HEK293 (cell line): ENCODE results near the gene MTHFD1L.

Source experiments
- CTCF ChIA-PET: fragments of 350-600 bp; formaldehyde crosslinking; extraction: SDS; loops from one replicate; lab custom pipeline; 2021; ENCODE audit warnings: antibody characterized with exemption; lab: Yijun Ruan, JAX
- POLR2A ChIA-PET: fragments of 300-600 bp; formaldehyde crosslinking; extraction: SDS; loops from one replicate; lab custom pipeline; 2020; ENCODE audit warnings: antibody characterized with exemption, inconsistent platforms; lab: Yijun Ruan, JAX
- H3K27ac ChIP-seq: fragments of 200-500 bp; sonication (Bioruptor generic); 2 replicates; pipeline ENCODE4 v1.5.1; 2014; ENCODE audit warnings: low read depth, low read length, control low read depth, inconsistent platforms; ENCODE audit errors: extremely low read depth
- H3K36me3 ChIP-seq, 2 experiments: fragments of 200-500 bp in 1 of 2; sonication (Bioruptor generic) in 1 of 2; 1 replicate in 1 of 2; 2 replicates in 1 of 2; pipeline ENCODE4 v1.5.1; 2014 to 2017; ENCODE audit warnings: inconsistent platforms in 2 of 2, low read length in 2 of 2; ENCODE audit not compliant: control insufficient read depth in 2 of 2, insufficient read depth in 1 of 2
- H3K4me1 ChIP-seq: fragments of 200-500 bp; sonication (Bioruptor generic); 2 replicates; pipeline ENCODE4 v1.5.1; 2014; ENCODE audit warnings: mild to moderate bottlenecking, low read length, inconsistent platforms; ENCODE audit not compliant: control insufficient read depth, insufficient read depth
- H3K4me3 ChIP-seq: 2 replicates; pipeline ENCODE4 v1.5.1; 2011; ENCODE audit warnings: low read depth, mild to moderate bottlenecking, control low read depth, low read length, moderate library complexity
- H3K9me3 ChIP-seq: fragments of 200-500 bp; sonication (Bioruptor generic); 2 replicates; pipeline ENCODE4 v1.5.1; 2014; ENCODE audit warnings: low read depth, low read length, inconsistent platforms; ENCODE audit not compliant: control insufficient read depth, insufficient read depth
- EGR2 ChIP-seq: fragments of 450-650 bp; formaldehyde crosslinking; IDR thresholded peaks from 2 replicates; pipeline ENCODE4 v1.5.1; 2016; ENCODE audit warnings: low read depth, missing biosample characterization, missing genetic modification characterization
- GLI2 ChIP-seq: fragments of 450-650 bp; formaldehyde crosslinking; IDR thresholded peaks from 2 replicates; pipeline ENCODE4; 2017; ENCODE audit warnings: missing biosample characterization, missing genetic modification characterization, low read depth, borderline replicate concordance
- KLF8 ChIP-seq: fragments of 450-650 bp; formaldehyde crosslinking; IDR thresholded peaks from 2 replicates; pipeline ENCODE4 v1.5.1; 2016; ENCODE audit warnings: missing biosample characterization, missing genetic modification characterization
- MZF1 ChIP-seq: fragments of 450-650 bp; formaldehyde crosslinking; IDR thresholded peaks from 2 replicates; pipeline ENCODE4 v1.5.1; 2017; ENCODE audit warnings: missing biosample characterization, missing genetic modification characterization, borderline replicate concordance
- OSR2 ChIP-seq: fragments of 450-650 bp; formaldehyde crosslinking; IDR thresholded peaks from 2 replicates; pipeline ENCODE4 v1.5.1; 2016; ENCODE audit warnings: missing biosample characterization, missing genetic modification characterization
- ZBTB44 ChIP-seq: fragments of 450-650 bp; IDR thresholded peaks from 2 replicates; pipeline ENCODE4 v1.5.1; 2018; ENCODE audit warnings: missing biosample characterization, mild to moderate bottlenecking, missing genetic modification characterization
- ZNF132 ChIP-seq: fragments of 450-650 bp; formaldehyde crosslinking; IDR thresholded peaks from 2 replicates; pipeline ENCODE4 v1.5.1; 2017; ENCODE audit warnings: missing biosample characterization, missing genetic modification characterization, borderline replicate concordance
- ZNF16 ChIP-seq: fragments of 450-650 bp; formaldehyde crosslinking; IDR thresholded peaks from 2 replicates; pipeline ENCODE4 v1.5.1; 2016; ENCODE audit warnings: low read depth, missing biosample characterization, missing genetic modification characterization
- ZNF19 ChIP-seq: fragments of 450-650 bp; formaldehyde crosslinking; IDR thresholded peaks from 2 replicates; pipeline ENCODE4; 2016; ENCODE audit warnings: missing biosample characterization, missing genetic modification characterization, low read depth
- ZNF202 ChIP-seq: fragments of 450-650 bp; formaldehyde crosslinking; IDR thresholded peaks from 2 replicates; pipeline ENCODE4 v1.5.1; 2016; ENCODE audit warnings: missing biosample characterization, missing genetic modification characterization, borderline replicate concordance
- ZNF23 ChIP-seq: fragments of 450-650 bp; formaldehyde crosslinking; IDR thresholded peaks from 2 replicates; pipeline ENCODE4 v1.5.1; 2016; ENCODE audit warnings: missing biosample characterization, missing genetic modification characterization, borderline replicate concordance
- ZNF350 ChIP-seq: fragments of 450-650 bp; formaldehyde crosslinking; IDR thresholded peaks from 2 replicates; pipeline ENCODE4 v1.5.0; 2017; ENCODE audit warnings: missing biosample characterization, mild to moderate bottlenecking, missing genetic modification characterization
- ZNF600 ChIP-seq: fragments of 450-650 bp; formaldehyde crosslinking; IDR thresholded peaks from 2 replicates; pipeline ENCODE4 v1.5.1; 2016; ENCODE audit warnings: missing biosample characterization, missing genetic modification characterization
- ZNF830 ChIP-seq: fragments of 450-650 bp; IDR thresholded peaks from 2 replicates; pipeline ENCODE4 v1.5.0; 2018; ENCODE audit warnings: missing biosample characterization, missing genetic modification characterization, low read depth, mild to moderate bottlenecking, moderate library complexity
- ZNF837 ChIP-seq: fragments of 450-650 bp; formaldehyde crosslinking; IDR thresholded peaks from 2 replicates; pipeline ENCODE4 v1.5.1; 2016; ENCODE audit warnings: missing biosample characterization, missing genetic modification characterization
- ZSCAN16 ChIP-seq: fragments of 450-650 bp; formaldehyde crosslinking; IDR thresholded peaks from 2 replicates; pipeline ENCODE4 v1.5.1; 2016; ENCODE audit warnings: missing biosample characterization, missing genetic modification characterization
- TF ChIP-seq, protein P1 (sequence below): fragments of 450-650 bp; formaldehyde crosslinking; conservative IDR thresholded peaks from 2 replicates; pipeline ENCODE4 v1.5.1; 2016; ENCODE audit warnings: low read depth, missing biosample characterization, missing genetic modification characterization
- TF ChIP-seq, protein P2 (sequence below): fragments of 450-650 bp; formaldehyde crosslinking; IDR thresholded peaks from 2 replicates; pipeline ENCODE4 v1.5.1; 2016; ENCODE audit warnings: missing biosample characterization, missing genetic modification characterization, borderline replicate concordance

Gene MTHFD1L

GRCh38 chr6:151075930-151076555 is 210.5 kb downstream of the MTHFD1L start:
- no peaks in the 10 kb centered on the region; a peak in 1 of 3 replicates for H3K36me3 ChIP-seq
- H3K9me3 ChIP-seq, result no peaks in the 10 kb centered on the region
- no peak overlapping the region for H3K27ac ChIP-seq
- POLR2A ChIA-PET, result no interaction called here
- H3K4me3 ChIP-seq, result no peak overlapping the region
- CTCF ChIA-PET, result interaction anchor here (0.6 to 1.2 kb wide), 5 partner anchors 9 to 325 kb away, joined by 3 to 7 read pairs (median 3); no protein-coding TSS in a partner anchor
- no peak for TF ChIP-seq ZNF202 (tag by site-specific recombination)
- TF ChIP-seq KLF8, result no peak
- TF ChIP-seq, protein P1, sequence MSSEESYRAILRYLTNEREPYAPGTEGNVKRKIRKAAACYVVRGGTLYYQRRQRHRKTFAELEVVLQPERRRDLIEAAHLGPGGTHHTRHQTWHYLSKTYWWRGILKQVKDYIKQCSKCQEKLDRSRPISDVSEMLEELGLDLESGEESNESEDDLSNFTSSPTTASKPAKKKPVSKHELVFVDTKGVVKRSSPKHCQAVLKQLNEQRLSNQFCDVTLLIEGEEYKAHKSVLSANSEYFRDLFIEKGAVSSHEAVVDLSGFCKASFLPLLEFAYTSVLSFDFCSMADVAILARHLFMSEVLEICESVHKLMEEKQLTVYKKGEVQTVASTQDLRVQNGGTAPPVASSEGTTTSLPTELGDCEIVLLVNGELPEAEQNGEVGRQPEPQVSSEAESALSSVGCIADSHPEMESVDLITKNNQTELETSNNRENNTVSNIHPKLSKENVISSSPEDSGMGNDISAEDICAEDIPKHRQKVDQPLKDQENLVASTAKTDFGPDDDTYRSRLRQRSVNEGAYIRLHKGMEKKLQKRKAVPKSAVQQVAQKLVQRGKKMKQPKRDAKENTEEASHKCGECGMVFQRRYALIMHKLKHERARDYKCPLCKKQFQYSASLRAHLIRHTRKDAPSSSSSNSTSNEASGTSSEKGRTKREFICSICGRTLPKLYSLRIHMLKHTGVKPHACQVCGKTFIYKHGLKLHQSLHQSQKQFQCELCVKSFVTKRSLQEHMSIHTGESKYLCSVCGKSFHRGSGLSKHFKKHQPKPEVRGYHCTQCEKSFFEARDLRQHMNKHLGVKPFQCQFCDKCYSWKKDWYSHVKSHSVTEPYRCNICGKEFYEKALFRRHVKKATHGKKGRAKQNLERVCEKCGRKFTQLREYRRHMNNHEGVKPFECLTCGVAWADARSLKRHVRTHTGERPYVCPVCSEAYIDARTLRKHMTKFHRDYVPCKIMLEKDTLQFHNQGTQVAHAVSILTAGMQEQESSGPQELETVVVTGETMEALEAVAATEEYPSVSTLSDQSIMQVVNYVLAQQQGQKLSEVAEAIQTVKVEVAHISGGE (tag by site-specific recombination), result no peak
- TF ChIP-seq ZNF830 (tag by site-specific recombination), result no peak
- TF ChIP-seq ZSCAN16, result no peak
- TF ChIP-seq, protein P2, sequence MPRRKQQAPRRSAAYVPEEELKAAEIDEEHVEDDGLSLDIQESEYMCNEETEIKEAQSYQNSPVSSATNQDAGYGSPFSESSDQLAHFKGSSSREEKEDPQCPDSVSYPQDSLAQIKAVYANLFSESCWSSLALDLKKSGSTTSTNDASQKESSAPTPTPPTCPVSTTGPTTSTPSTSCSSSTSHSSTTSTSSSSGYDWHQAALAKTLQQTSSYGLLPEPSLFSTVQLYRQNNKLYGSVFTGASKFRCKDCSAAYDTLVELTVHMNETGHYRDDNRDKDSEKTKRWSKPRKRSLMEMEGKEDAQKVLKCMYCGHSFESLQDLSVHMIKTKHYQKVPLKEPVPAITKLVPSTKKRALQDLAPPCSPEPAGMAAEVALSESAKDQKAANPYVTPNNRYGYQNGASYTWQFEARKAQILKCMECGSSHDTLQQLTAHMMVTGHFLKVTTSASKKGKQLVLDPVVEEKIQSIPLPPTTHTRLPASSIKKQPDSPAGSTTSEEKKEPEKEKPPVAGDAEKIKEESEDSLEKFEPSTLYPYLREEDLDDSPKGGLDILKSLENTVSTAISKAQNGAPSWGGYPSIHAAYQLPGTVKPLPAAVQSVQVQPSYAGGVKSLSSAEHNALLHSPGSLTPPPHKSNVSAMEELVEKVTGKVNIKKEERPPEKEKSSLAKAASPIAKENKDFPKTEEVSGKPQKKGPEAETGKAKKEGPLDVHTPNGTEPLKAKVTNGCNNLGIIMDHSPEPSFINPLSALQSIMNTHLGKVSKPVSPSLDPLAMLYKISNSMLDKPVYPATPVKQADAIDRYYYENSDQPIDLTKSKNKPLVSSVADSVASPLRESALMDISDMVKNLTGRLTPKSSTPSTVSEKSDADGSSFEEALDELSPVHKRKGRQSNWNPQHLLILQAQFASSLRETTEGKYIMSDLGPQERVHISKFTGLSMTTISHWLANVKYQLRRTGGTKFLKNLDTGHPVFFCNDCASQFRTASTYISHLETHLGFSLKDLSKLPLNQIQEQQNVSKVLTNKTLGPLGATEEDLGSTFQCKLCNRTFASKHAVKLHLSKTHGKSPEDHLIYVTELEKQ (tag by site-specific recombination), result no peak
- TF ChIP-seq GLI2 (tag by site-specific recombination), result no peak
- TF ChIP-seq ZNF19 (tag by site-specific recombination), result no peak
- no peak for TF ChIP-seq ZBTB44 (tag by site-specific recombination)
- no peak for TF ChIP-seq OSR2 (tag by site-specific recombination)
- no peak for TF ChIP-seq ZNF600 (tag by site-specific recombination)
- TF ChIP-seq ZNF16 (tag by site-specific recombination), result no peak
- no peak for TF ChIP-seq ZNF132
- no peak for TF ChIP-seq ZNF837 (tag by site-specific recombination)
- no peak for TF ChIP-seq EGR2 (tag by site-specific recombination)
- TF ChIP-seq, all 188 proteins: peak for 0
- no peaks in the 10 kb centered on the region for H3K4me1 ChIP-seq

- POLR2A ChIA-PET, result no interaction called here
- TF ChIP-seq ZNF350 (tag by site-specific recombination) (no peak), ZNF23 (tag by site-specific recombination) (no peak), MZF1 (no peak)
- CTCF ChIA-PET, result interaction anchor here (0.7 to 1.2 kb wide), 4 partner anchors 12 to 1947 kb away, joined by 3 read pairs; no protein-coding TSS in a partner anchor
- Histone ChIP-seq H3K4me3 (no peak overlapping the region), H3K4me1 (no peaks in the 10 kb centered on the region), H3K36me3 (no peaks in the 10 kb centered on the region; a peak in 1 of 3 replicates), H3K9me3 (no peaks in the 10 kb centered on the region), H3K27ac (no peak overlapping the region)
Observed at GRCh38 chr6:151078655-151079054, 213.2 kb downstream of the MTHFD1L start.
